GM12865 (cell line): ENCODE results near the gene RSF1.
"Not testable (repeated sequence)": the region's sequence is repeated elsewhere in the genome, so short reads cannot be mapped to it uniquely, and the experiment has no call there.

ENCODE experiments used
- DNase-seq: peaks from one replicate; pipeline ENCODE4 v3.0.0; 2010; ENCODE audit warnings: low read depth
- H3K4me3 ChIP-seq: 2 replicates; pipeline ENCODE4 v1.5.1; 2011; ENCODE audit warnings: mild to moderate bottlenecking, low read depth, low read length, control low read depth
- CTCF ChIP-seq: IDR thresholded peaks from 2 replicates; pipeline ENCODE4 v1.5.1; 2011; ENCODE audit warnings: low read length, control low read depth, low read depth, inconsistent platforms; ENCODE audit not compliant: insufficient read depth; ENCODE audit errors: missing control alignments

RSF1 gene

GRCh38 chr11:77820565-77821348 lies at the start of gene RSF1, which contains the start of gene AAMDC:
RSF1 (minus strand) TSS chr11:77820722; CDS start chr11:77820714, 8 bp downstream.
AAMDC (plus strand) TSS chr11:77821144; CDS start chr11:77842497, 21,353 bp downstream.
- peak within 1 kb of the TSS; percentile 98 for H3K4me3 ChIP-seq
- peak; percentile 99 for DNase-seq
- TF ChIP-seq CTCF: peak; percentile 79

- TF ChIP-seq CTCF: no peak
- no peak overlapping the region for H3K4me3 ChIP-seq
- DNase-seq: no peak
These were observed 48.2 kb upstream of the RSF1 start for GRCh38 chr11:77868744-77869143.

- TF ChIP-seq CTCF: no peak
- no peak overlapping the region for H3K4me3 ChIP-seq
- DNase-seq: no peak
These were observed 45.8 kb upstream of the RSF1 start for GRCh38 chr11:77866336-77866735.

GRCh38 chr11:77865805-77866204 lies 45.3 kb upstream of the RSF1 start:
- no peak for TF ChIP-seq CTCF
- DNase-seq: no peak
- H3K4me3 ChIP-seq: no peak overlapping the region

GRCh38 chr11:77861444-77861843 lies 40.9 kb upstream of the RSF1 start:
- not testable (repeated sequence) for H3K4me3 ChIP-seq, DNase-seq

GRCh38 chr11:77857906-77858457 lies 37.5 kb upstream of the RSF1 start:
- H3K4me3 ChIP-seq, DNase-seq: not testable (repeated sequence)

- no peak for TF ChIP-seq CTCF
- no peak overlapping the region for H3K4me3 ChIP-seq
- no peak for DNase-seq
These were observed 34.3 kb upstream of the RSF1 start for GRCh38 chr11:77854838-77855237.

- TF ChIP-seq CTCF: no peak
- DNase-seq: no peak
These were observed 31.0 kb upstream of the RSF1 start for GRCh38 chr11:77851503-77851902.

GRCh38 chr11:77843700-77844099 lies 23.2 kb upstream of the RSF1 start:
- not testable (repeated sequence) for H3K4me3 ChIP-seq, DNase-seq

More at GRCh38 chr11:77851503-77851902, 31.0 kb upstream of the RSF1 start:
- H3K4me3 ChIP-seq: no peak overlapping the region
